Measurements from ENCODE around the gene IFNA13.

The IFNA13 gene

GRCh38 chr9:21404146-21404545 is 36.3 kb upstream of the IFNA13 start:
- no peak for TF ChIP-seq CTCF (conservative IDR thresholded peaks at IDR 0.05; ENCODE audit: low read length)
- peak; percentile 57 for DNase-seq (ENCODE audit: low read depth)
- H3K4me3 ChIP-seq (ENCODE audit: low read length) = no peak overlapping the region

- no peak for TF ChIP-seq CTCF (conservative IDR thresholded peaks at IDR 0.05; ENCODE audit: low read length)
- no peak for DNase-seq (ENCODE audit: low read depth)
- H3K4me3 ChIP-seq (ENCODE audit: low read length) = peak overlapping the region; percentile 47
Measured at GRCh38 chr9:21402386-21403251, 34.8 kb upstream of the IFNA13 start.

- no peak overlapping the region for H3K4me3 ChIP-seq (ENCODE audit: low read length)
- no peak for DNase-seq (ENCODE audit: low read depth)
- TF ChIP-seq CTCF (conservative IDR thresholded peaks at IDR 0.05; ENCODE audit: low read length) = no peak
Measured at GRCh38 chr9:21399956-21400355, 32.1 kb upstream of the IFNA13 start.

- DNase-seq (ENCODE audit: low read depth) = no peak
- TF ChIP-seq CTCF (conservative IDR thresholded peaks at IDR 0.05; ENCODE audit: low read length) = no peak
- H3K4me3 ChIP-seq (ENCODE audit: low read length) = no peak overlapping the region
Measured at GRCh38 chr9:21398955-21399489, 31.2 kb upstream of the IFNA13 start.

GRCh38 chr9:21395778-21396717 is 28.2 kb upstream of the IFNA13 start:
- peak overlapping the region; percentile 58 for H3K4me3 ChIP-seq (ENCODE audit: low read length)
- no peak for DNase-seq (ENCODE audit: low read depth)
- TF ChIP-seq CTCF (conservative IDR thresholded peaks at IDR 0.05; ENCODE audit: low read length) = peak; percentile 73

GRCh38 chr9:21392270-21392669 is 24.4 kb upstream of the IFNA13 start:
- TF ChIP-seq CTCF (conservative IDR thresholded peaks at IDR 0.05; ENCODE audit: low read length) = peak; percentile 26; the same call in 1 of the 2 replicates
- no peak overlapping the region for H3K4me3 ChIP-seq (ENCODE audit: low read length)
- no peak for DNase-seq (ENCODE audit: low read depth)
